Stimulated activated CD8-positive, alpha-beta memory T cell treated with anti-CD3 and anti-CD28 coated beads, Interleukin-4, amount 100 ng/mL, for 24 hours (primary cell): ENCODE data around the gene NAT16.
"Not testable (repeated sequence)": the region's sequence is repeated elsewhere in the genome, so short reads cannot be mapped to it uniquely, and the experiment has no call there.

Experiments used
- DNase-seq: peaks from one replicate; pipeline ENCODE4 v3.0.0-alpha.2; 2020; ENCODE audit warnings: low read depth

NAT16 gene

GRCh38 chr7:101180130-101180755 lies at the start of gene NAT16:
Gene NAT16, minus strand, starts transcription at chr7:101180293. Its CDS starts 5,486 bp downstream, at chr7:101174807.
- no peak for DNase-seq

- no peak for DNase-seq
Measured at GRCh38 chr7:101226721-101227120, 46.6 kb upstream of the NAT16 start.

- DNase-seq = no peak
Measured at GRCh38 chr7:101225650-101226049, 45.6 kb upstream of the NAT16 start.

- no peak for DNase-seq
Measured at GRCh38 chr7:101223528-101223927, 43.4 kb upstream of the NAT16 start.

GRCh38 chr7:101222275-101222830 lies 42.3 kb upstream of the NAT16 start:
- DNase-seq = no peak

- DNase-seq = no peak
Measured at GRCh38 chr7:101220295-101220694, 40.2 kb upstream of the NAT16 start.

GRCh38 chr7:101218236-101219125 lies 38.4 kb upstream of the NAT16 start:
- DNase-seq = no peak

- peak; percentile 92 for DNase-seq
Measured at GRCh38 chr7:101217388-101218235, 37.5 kb upstream of the NAT16 start, which contains the start of the genes PLOD3 and ZNHIT1. Gene PLOD3, minus strand, starts transcription at chr7:101217581. Its CDS starts 307 bp downstream, at chr7:101217274. Gene ZNHIT1, plus strand, starts transcription at chr7:101218165. Its CDS starts 31 bp downstream, at chr7:101218196.

- DNase-seq = no peak
Measured at GRCh38 chr7:101216860-101217387, 36.8 kb upstream of the NAT16 start.

GRCh38 chr7:101216001-101216859 lies 36.1 kb upstream of the NAT16 start:
- no peak for DNase-seq

- no peak for DNase-seq
Measured at GRCh38 chr7:101212014-101212413, 31.9 kb upstream of the NAT16 start.

GRCh38 chr7:101211501-101211900 lies 31.4 kb upstream of the NAT16 start:
- DNase-seq = no peak

- no peak for DNase-seq
Measured at GRCh38 chr7:101210143-101210542, 30.1 kb upstream of the NAT16 start.

- DNase-seq = no peak
Measured at GRCh38 chr7:101208794-101209193, 28.7 kb upstream of the NAT16 start.

- DNase-seq = no peak
Measured at GRCh38 chr7:101207459-101207858, 27.4 kb upstream of the NAT16 start.

- no peak for DNase-seq
Measured at GRCh38 chr7:101206665-101207042, 26.6 kb upstream of the NAT16 start.

- no peak for DNase-seq
Measured at GRCh38 chr7:101205901-101206664, 26.0 kb upstream of the NAT16 start.

GRCh38 chr7:101203740-101204738 lies 23.9 kb upstream of the NAT16 start:
- not testable (repeated sequence) for DNase-seq

- DNase-seq = no peak
Measured at GRCh38 chr7:101202603-101202918, 22.5 kb upstream of the NAT16 start.
